Mesothelial cell of epicardium (in vitro differentiated cells): Measurements from ENCODE around the gene LHFPL5. TPM values are rescaled to one million over a fixed set of nuclear protein-coding genes. Genes with fewer than 3 reads are reported as not detected.
A peak's percentile ranks its signal among the peaks of the same experiment; 100 is the strongest.

Source experiments
- DNase-seq, 2 experiments: peaks; one replicate each; pipeline ENCODE4 v3.0.0; 2021; ENCODE audit warnings: low spot score in 2 of 2; ENCODE audit not compliant: unreplicated experiment in 2 of 2
- H3K27ac Mint-ChIP-seq: 2 replicates; pipeline ENCODE4 v1.8.0; 2021; ENCODE audit warnings: mixed read lengths
- H3K27me3 Mint-ChIP-seq: 2 replicates; pipeline ENCODE4 v1.8.0; 2021; ENCODE audit warnings: low read depth, mixed read lengths
- H3K36me3 Mint-ChIP-seq: 2 replicates; pipeline ENCODE4 v1.8.0; 2021; ENCODE audit warnings: mixed read lengths
- H3K4me1 Mint-ChIP-seq: 2 replicates; pipeline ENCODE4 v1.8.0; 2021; ENCODE audit warnings: mixed read lengths
- H3K4me3 Mint-ChIP-seq: 2 replicates; pipeline ENCODE4 v1.8.0; 2021; ENCODE audit warnings: mild to moderate bottlenecking, moderate library complexity, mixed read lengths
- H3K9me3 Mint-ChIP-seq: 2 replicates; pipeline ENCODE4 v1.8.0; 2021; ENCODE audit warnings: mixed read lengths
- total RNA-seq: library from RNA; stranded (reverse); gene quantifications from 3 replicates; pipeline ENCODE4 v1.2.1, GENCODE V29; 2021
- TF ChIP-seq, protein P1 (sequence below): fragments of 200-600 bp; sonication (generic); IDR thresholded peaks from one replicate; pipeline ENCODE4 v1.5.0; 2021; ENCODE audit warnings: antibody characterized with exemption; ENCODE audit not compliant: unreplicated experiment

LHFPL5 gene
- total RNA-seq, 1 donor from 2014 or later, result not detected

DNA sequence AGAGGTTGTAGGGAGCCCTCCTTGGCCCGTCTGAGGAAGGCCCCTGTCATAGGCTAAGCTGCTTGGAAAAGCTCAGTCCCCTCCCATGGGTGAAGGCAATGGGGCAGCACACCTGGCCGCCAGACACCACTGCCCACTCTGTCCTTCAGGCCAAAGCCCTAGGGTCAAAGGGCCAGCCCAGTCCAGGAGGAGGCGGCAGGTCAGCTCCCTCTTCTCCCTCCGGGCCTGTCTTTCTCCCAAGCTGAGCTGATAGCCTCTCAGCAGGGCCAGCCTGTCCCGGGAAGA is 33.9 kb upstream of the LHFPL5 start:
- no peak for DNase-seq
- Mint-ChIP-seq H3K4me3 (no peak overlapping the region), H3K9me3 (no peaks in the 10 kb centered on the region), H3K36me3 (no peaks in the 10 kb centered on the region), H3K27ac (no peak overlapping the region), H3K4me1 (peaks cover 3% of the 10 kb centered on the region), H3K27me3 (peaks cover 16% of the 10 kb centered on the region)
- TF ChIP-seq, protein P1, sequence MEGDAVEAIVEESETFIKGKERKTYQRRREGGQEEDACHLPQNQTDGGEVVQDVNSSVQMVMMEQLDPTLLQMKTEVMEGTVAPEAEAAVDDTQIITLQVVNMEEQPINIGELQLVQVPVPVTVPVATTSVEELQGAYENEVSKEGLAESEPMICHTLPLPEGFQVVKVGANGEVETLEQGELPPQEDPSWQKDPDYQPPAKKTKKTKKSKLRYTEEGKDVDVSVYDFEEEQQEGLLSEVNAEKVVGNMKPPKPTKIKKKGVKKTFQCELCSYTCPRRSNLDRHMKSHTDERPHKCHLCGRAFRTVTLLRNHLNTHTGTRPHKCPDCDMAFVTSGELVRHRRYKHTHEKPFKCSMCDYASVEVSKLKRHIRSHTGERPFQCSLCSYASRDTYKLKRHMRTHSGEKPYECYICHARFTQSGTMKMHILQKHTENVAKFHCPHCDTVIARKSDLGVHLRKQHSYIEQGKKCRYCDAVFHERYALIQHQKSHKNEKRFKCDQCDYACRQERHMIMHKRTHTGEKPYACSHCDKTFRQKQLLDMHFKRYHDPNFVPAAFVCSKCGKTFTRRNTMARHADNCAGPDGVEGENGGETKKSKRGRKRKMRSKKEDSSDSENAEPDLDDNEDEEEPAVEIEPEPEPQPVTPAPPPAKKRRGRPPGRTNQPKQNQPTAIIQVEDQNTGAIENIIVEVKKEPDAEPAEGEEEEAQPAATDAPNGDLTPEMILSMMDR, result no peak

GRCh38 chr6:35774116-35774794 is 30.9 kb upstream of the LHFPL5 start:
- no peak overlapping the region for H3K4me3 Mint-ChIP-seq
- peaks cover 10% of the 10 kb centered on the region for H3K4me1 Mint-ChIP-seq
- H3K27ac Mint-ChIP-seq, result no peak overlapping the region
- H3K27me3 Mint-ChIP-seq, result peaks cover 8% of the 10 kb centered on the region
- TF ChIP-seq, protein P1, result no peak
- DNase-seq, result no peak
- H3K9me3 Mint-ChIP-seq, result no peaks in the 10 kb centered on the region
- H3K36me3 Mint-ChIP-seq, result no peaks in the 10 kb centered on the region

DNA sequence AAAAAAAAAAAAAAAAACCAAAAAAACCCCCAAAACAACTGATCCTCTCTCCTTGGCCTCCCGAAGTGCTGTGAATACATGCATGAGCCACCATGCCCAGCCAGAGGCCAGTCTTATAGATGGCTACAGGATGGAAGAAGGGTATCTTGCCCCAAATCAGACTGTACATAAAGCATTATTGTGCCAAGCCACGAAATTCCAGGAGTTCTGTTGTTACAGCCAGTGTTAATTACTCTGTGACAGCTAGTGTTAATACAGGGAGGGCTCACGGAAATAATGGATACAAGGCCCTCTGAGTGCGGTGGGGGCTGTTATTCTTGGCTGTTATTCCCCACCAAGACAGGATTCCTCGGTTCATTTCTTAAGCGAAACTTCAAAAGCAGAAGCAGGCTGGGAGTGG is 30.1 kb upstream of the LHFPL5 start:
- TF ChIP-seq, protein P1, result no peak
- H3K36me3 Mint-ChIP-seq, result no peaks in the 10 kb centered on the region
- no peak overlapping the region for H3K4me3 Mint-ChIP-seq

GRCh38 chr6:35776364-35777215 is 28.6 kb upstream of the LHFPL5 start, which contains the start of gene CLPSL2:
Gene CLPSL2, plus strand, starts transcription at chr6:35776598. Its CDS starts 21 bp downstream, at chr6:35776619.
- Mint-ChIP-seq H3K36me3 (no peaks in the 10 kb centered on the region), H3K27me3 (peaks cover 8% of the 10 kb centered on the region), H3K27ac (peak within 1 kb of the TSS; percentile 6), H3K4me3 (peak within 1 kb of the TSS; percentile 69), H3K9me3 (no peaks in the 10 kb centered on the region), H3K4me1 (peaks cover 10% of the 10 kb centered on the region)
- TF ChIP-seq, protein P1, result no peak
- DNase-seq, result peak in 1 of 2 experiments; percentile 53

More for the DNA sequence above, 30.1 kb upstream of the LHFPL5 start:
- DNase-seq, result no peak
- H3K9me3 Mint-ChIP-seq, result no peaks in the 10 kb centered on the region
- H3K27me3 Mint-ChIP-seq, result peaks cover 8% of the 10 kb centered on the region
- H3K4me1 Mint-ChIP-seq, result peaks cover 10% of the 10 kb centered on the region
- no peak overlapping the region for H3K27ac Mint-ChIP-seq

GRCh38 chr6:35777356-35778102 is 27.6 kb upstream of the LHFPL5 start:
- H3K36me3 Mint-ChIP-seq, result no peaks in the 10 kb centered on the region
- DNase-seq, result no peak
- H3K4me1 Mint-ChIP-seq, result peaks cover 13% of the 10 kb centered on the region
- TF ChIP-seq, protein P1, result no peak
- H3K4me3 Mint-ChIP-seq, result peak overlapping the region; percentile 69
- no peaks in the 10 kb centered on the region for H3K9me3 Mint-ChIP-seq
- peaks cover 9% of the 10 kb centered on the region for H3K27me3 Mint-ChIP-seq
- H3K27ac Mint-ChIP-seq, result no peak overlapping the region
